Measurements from ENCODE around the gene DUSP7. TPM values are rescaled to one million over a fixed set of nuclear protein-coding genes. Genes with fewer than 3 reads are reported as not detected.

DUSP7 gene
- total and polyA plus RNA-seq, 9 of the 15 experiments (the other 6 are each of a cell fraction or from before 2014, with no cell fraction given) = 0.45 to 15.8 (median 8.2) TPM

- TF ChIP-seq CHD7 (IDR thresholded peaks at IDR 0.05; ENCODE audit: low read depth, low read length) (no peak), ZBTB9 (CRISPR knock-in tag; IDR thresholded peaks at IDR 0.05) (0 out of 2 replicates have a peak, but pooled peaks have one; percentile 26), ZSCAN32 (CRISPR knock-in tag; IDR thresholded peaks at IDR 0.05) (no peak), ZFX (CRISPR knock-in tag; IDR thresholded peaks at IDR 0.05) (no peak), PURB (CRISPR knock-in tag; IDR thresholded peaks at IDR 0.05; ENCODE audit: low read depth) (no peak), SRSF9 (IDR thresholded peaks at IDR 0.05; ENCODE audit: borderline replicate concordance, low read depth, low read length) (no peak), SMARCC2 (IDR thresholded peaks at IDR 0.05; ENCODE audit: low read depth) (no peak), MEIS2 (IDR thresholded peaks at IDR 0.05; ENCODE audit: partially characterized antibody) (peak; percentile 12), NR2C2 (CRISPR knock-in tag; IDR thresholded peaks at IDR 0.05) (no peak), NR2C2 (tag; IDR thresholded peaks at IDR 0.05) (0 out of 2 replicates have a peak, but pooled peaks have one; percentile 24), KLF16 (IDR thresholded peaks at IDR 0.05) (no peak), MTF1 (CRISPR knock-in tag; IDR thresholded peaks at IDR 0.05; ENCODE audit: borderline replicate concordance) (no peak), KDM1A (IDR thresholded peaks at IDR 0.05) (no peak), ZNF766 (CRISPR knock-in tag; conservative IDR thresholded peaks at IDR 0.05) (no peak), TOE1 (IDR thresholded peaks at IDR 0.05; ENCODE audit: borderline replicate concordance) (no peak), TOE1 (CRISPR knock-in tag; IDR thresholded peaks at IDR 0.05; ENCODE audit: borderline replicate concordance, low read depth) (no peak)
These were observed 50.2 kb downstream of the DUSP7 start (continued) for GRCh38 chr3:52006017-52006819.
